ENCODE measurements around the gene TIFAB. TPM values are rescaled to one million over a fixed set of nuclear protein-coding genes. Genes with fewer than 3 reads are reported as not detected.

The TIFAB gene
- total and polyA plus RNA-seq, 2 experiments from 2014 or later = not detected

DNA sequence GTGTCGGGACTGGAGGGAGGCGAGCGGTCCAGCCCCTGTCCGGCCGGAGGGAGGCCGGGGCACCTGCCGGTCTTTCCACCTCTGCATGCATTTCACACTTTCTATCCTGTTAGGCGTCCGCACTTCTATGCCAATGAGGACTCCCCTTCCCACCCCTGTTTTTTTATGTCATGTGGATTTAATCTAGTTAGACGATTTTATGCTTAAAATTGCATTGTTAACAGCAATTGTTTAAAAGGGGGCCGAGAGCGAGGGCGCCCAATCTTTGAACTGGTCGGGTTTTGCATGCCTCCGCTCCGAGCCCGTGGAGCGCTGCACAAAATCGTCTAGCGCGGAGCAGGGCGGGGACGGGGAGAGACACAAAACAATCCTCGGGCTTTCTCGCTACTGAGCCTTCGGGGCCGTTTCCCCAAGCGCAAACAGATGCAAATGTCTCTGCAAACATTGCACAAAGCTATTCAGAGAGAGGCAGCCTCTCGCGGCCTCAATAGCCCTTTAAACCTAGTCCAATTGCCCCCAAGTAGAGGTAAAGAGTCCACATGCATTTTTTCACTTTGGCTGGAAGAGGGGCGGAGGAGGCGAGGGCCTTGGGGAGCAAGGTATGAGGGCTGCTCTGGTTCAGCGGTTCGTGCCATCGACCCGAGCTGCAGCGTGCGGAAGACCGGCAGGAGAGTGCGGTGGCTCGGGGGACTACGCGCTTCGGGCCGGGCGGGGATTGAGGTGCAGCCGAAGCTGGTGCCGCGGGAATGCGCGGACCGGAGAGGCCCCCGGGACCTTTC, 37.5 kb upstream of the TIFAB start:
- H3K27me3 Mint-ChIP-seq (ENCODE audit: insufficient read depth, low read depth, poor library complexity) = peaks cover 99% of the 10 kb centered on the region
- ATAC-seq = peak; percentile 22
- H3K27me3 ChIP-seq (ENCODE audit: insufficient read depth) = peaks cover 100% of the 10 kb centered on the region

DNA sequence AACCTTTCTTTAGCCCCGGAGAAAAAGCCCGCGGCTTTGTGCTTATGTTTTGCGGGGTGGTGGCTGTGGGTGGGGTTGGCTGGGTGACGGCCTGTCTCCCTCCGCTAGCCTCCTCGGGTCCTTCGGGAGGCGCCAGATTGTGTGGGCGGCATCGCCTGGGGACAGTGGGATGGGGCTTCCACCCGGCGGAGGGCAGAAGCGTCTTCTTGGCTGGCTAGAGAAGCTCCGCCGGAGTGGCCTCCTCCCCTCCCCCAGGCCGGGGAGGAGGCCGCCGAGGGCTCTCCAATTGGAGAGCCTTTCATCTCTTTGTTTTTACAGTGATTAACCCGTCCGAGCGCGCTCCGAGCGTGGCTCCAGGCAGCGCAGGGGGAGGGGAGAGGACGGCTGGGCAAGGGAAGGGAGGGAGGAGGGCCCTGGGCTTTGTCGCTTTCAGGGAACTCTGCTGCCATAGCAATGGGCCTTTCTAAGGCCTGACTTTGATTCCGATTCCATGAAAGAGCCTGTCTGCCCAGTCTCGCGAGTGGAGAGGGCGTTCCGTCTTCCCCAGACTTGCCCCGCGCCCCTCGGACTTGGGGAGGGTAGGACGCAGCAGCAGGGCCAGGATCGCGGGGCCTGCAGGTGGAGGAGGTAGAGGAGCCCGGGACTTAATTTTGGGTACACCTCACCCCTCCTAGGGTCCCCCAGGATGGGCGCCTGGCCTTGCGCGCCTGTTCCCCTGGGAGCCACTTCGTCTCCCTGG, 36.7 kb upstream of the TIFAB start:
- Histone ChIP-seq H3F3A (replicated peaks; ENCODE audit: low read depth) (peaks cover 13% of the 10 kb centered on the region; the same call in 1 of the 2 replicates), H3K27me3 (ENCODE audit: insufficient read depth) (peaks cover 100% of the 10 kb centered on the region), H3K4me1 (ENCODE audit: insufficient read depth) (peaks cover 58% of the 10 kb centered on the region), H2AFZ (no peak overlapping the region), H3K27ac (ENCODE audit: low read depth) (no peak overlapping the region), H3K79me2 (replicated peaks; ENCODE audit: insufficient read depth) (no peaks in the 10 kb centered on the region), H4K20me1 (replicated peaks; ENCODE audit: insufficient read depth) (peaks cover 30% of the 10 kb centered on the region), H3K9me2 (ENCODE audit: insufficient read depth) (no peaks in the 10 kb centered on the region), H3K36me3 (ENCODE audit: insufficient read depth) (no peaks in the 10 kb centered on the region), H3K4me2 (peak overlapping the region; percentile 85), H3K4me3 (peak overlapping the region; percentile 57)
- Mint-ChIP-seq H3K9me3 (peaks cover 5% of the 10 kb centered on the region; the same call in 2 of the 3 replicates), H3K36me3 (ENCODE audit: low read depth) (no peaks in the 10 kb centered on the region), H3K4me1 (peaks cover 46% of the 10 kb centered on the region), H3K4me3 (peak overlapping the region; percentile 71), H3K27me3 (ENCODE audit: insufficient read depth, low read depth, poor library complexity) (peaks cover 98% of the 10 kb centered on the region), H3K27ac (no peak overlapping the region)
- peak; percentile 50 for ATAC-seq
- DNase-seq (ENCODE audit: low spot score) = peak; percentile 94
- TF ChIP-seq STAT1 (IDR thresholded peaks at IDR 0.05; ENCODE audit: unreplicated experiment) (no peak), EZH2 (IDR thresholded peaks at IDR 0.05; ENCODE audit: low read depth, unreplicated experiment) (peak; percentile 84), CREB1 (CRISPR knock-in tag; IDR thresholded peaks at IDR 0.05; ENCODE audit: low read depth) (peak; percentile 30; the same call in 1 of the 2 replicates), NANOG (IDR thresholded peaks at IDR 0.05; ENCODE audit: borderline replicate concordance) (peak; percentile 51), POLR2AphosphoS5 (IDR thresholded peaks at IDR 0.05; ENCODE audit: low read depth) (no peak), JUNB (IDR thresholded peaks at IDR 0.05; ENCODE audit: unreplicated experiment) (no peak), EZH2phosphoT487 (IDR thresholded peaks at IDR 0.05; ENCODE audit: unreplicated experiment) (peak; percentile 55), ZNF114 (CRISPR knock-in tag; IDR thresholded peaks at IDR 0.05) (no peak), ZNF331 (CRISPR knock-in tag; IDR thresholded peaks at IDR 0.05; ENCODE audit: low read depth) (no peak)
- TF ChIP-seq, protein P1, sequence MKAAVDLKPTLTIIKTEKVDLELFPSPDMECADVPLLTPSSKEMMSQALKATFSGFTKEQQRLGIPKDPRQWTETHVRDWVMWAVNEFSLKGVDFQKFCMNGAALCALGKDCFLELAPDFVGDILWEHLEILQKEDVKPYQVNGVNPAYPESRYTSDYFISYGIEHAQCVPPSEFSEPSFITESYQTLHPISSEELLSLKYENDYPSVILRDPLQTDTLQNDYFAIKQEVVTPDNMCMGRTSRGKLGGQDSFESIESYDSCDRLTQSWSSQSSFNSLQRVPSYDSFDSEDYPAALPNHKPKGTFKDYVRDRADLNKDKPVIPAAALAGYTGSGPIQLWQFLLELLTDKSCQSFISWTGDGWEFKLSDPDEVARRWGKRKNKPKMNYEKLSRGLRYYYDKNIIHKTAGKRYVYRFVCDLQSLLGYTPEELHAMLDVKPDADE (IDR thresholded peaks at IDR 0.05) = no peak
- TF ChIP-seq, protein P2, sequence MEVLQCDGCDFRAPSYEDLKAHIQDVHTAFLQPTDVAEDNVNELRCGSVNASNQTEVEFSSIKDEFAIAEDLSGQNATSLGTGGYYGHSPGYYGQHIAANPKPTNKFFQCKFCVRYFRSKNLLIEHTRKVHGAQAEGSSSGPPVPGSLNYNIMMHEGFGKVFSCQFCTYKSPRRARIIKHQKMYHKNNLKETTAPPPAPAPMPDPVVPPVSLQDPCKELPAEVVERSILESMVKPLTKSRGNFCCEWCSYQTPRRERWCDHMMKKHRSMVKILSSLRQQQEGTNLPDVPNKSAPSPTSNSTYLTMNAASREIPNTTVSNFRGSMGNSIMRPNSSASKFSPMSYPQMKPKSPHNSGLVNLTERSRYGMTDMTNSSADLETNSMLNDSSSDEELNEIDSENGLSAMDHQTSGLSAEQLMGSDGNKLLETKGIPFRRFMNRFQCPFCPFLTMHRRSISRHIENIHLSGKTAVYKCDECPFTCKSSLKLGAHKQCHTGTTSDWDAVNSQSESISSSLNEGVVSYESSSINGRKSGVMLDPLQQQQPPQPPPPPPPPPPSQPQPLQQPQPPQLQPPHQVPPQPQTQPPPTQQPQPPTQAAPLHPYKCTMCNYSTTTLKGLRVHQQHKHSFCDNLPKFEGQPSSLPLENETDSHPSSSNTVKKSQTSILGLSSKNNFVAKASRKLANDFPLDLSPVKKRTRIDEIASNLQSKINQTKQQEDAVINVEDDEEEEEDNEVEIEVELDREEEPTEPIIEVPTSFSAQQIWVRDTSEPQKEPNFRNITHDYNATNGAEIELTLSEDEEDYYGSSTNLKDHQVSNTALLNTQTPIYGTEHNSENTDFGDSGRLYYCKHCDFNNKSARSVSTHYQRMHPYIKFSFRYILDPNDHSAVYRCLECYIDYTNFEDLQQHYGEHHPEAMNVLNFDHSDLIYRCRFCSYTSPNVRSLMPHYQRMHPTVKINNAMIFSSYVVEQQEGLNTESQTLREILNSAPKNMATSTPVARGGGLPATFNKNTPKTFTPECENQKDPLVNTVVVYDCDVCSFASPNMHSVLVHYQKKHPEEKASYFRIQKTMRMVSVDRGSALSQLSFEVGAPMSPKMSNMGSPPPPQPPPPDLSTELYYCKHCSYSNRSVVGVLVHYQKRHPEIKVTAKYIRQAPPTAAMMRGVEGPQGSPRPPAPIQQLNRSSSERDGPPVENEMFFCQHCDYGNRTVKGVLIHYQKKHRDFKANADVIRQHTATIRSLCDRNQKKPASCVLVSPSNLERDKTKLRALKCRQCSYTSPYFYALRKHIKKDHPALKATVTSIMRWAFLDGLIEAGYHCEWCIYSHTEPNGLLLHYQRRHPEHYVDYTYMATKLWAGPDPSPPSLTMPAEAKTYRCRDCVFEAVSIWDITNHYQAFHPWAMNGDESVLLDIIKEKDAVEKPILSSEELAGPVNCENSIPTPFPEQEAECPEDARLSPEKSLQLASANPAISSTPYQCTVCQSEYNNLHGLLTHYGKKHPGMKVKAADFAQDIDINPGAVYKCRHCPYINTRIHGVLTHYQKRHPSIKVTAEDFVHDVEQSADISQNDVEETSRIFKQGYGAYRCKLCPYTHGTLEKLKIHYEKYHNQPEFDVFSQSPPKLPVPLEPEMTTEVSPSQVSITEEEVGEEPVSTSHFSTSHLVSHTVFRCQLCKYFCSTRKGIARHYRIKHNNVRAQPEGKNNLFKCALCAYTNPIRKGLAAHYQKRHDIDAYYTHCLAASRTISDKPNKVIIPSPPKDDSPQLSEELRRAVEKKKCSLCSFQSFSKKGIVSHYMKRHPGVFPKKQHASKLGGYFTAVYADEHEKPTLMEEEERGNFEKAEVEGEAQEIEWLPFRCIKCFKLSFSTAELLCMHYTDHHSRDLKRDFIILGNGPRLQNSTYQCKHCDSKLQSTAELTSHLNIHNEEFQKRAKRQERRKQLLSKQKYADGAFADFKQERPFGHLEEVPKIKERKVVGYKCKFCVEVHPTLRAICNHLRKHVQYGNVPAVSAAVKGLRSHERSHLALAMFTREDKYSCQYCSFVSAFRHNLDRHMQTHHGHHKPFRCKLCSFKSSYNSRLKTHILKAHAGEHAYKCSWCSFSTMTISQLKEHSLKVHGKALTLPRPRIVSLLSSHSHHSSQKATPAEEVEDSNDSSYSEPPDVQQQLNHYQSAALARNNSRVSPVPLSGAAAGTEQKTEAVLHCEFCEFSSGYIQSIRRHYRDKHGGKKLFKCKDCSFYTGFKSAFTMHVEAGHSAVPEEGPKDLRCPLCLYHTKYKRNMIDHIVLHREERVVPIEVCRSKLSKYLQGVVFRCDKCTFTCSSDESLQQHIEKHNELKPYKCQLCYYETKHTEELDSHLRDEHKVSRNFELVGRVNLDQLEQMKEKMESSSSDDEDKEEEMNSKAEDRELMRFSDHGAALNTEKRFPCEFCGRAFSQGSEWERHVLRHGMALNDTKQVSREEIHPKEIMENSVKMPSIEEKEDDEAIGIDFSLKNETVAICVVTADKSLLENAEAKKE (CRISPR knock-in tag; IDR thresholded peaks at IDR 0.05) = no peak

More for the DNA sequence above, 37.5 kb upstream of the TIFAB start:
- Histone ChIP-seq H3K4me3 (peak overlapping the region; percentile 57), H4K20me1 (replicated peaks; ENCODE audit: insufficient read depth) (peaks cover 30% of the 10 kb centered on the region), H3K27ac (ENCODE audit: low read depth) (no peak overlapping the region), H3K79me2 (replicated peaks; ENCODE audit: insufficient read depth) (no peaks in the 10 kb centered on the region), H3K4me1 (ENCODE audit: insufficient read depth) (peaks cover 52% of the 10 kb centered on the region), H3K36me3 (ENCODE audit: insufficient read depth) (no peaks in the 10 kb centered on the region), H3F3A (replicated peaks; ENCODE audit: low read depth) (peaks cover 13% of the 10 kb centered on the region; the same call in 1 of the 2 replicates), H2AFZ (0 out of 2 replicates have a peak overlapping the region, but pooled peaks have one; percentile 74), H3K9me2 (ENCODE audit: insufficient read depth) (no peaks in the 10 kb centered on the region), H3K4me2 (peak overlapping the region; percentile 85)
- Mint-ChIP-seq H3K36me3 (ENCODE audit: low read depth) (no peaks in the 10 kb centered on the region), H3K4me3 (peak overlapping the region; percentile 71), H3K27ac (no peak overlapping the region), H3K4me1 (peaks cover 41% of the 10 kb centered on the region), H3K9me3 (peaks cover 5% of the 10 kb centered on the region; the same call in 2 of the 3 replicates)
- peak; percentile 62 for DNase-seq (ENCODE audit: low spot score)
- TF ChIP-seq EZH2 (IDR thresholded peaks at IDR 0.05; ENCODE audit: low read depth, unreplicated experiment) = peak; percentile 84
- TF ChIP-seq POLR2AphosphoS5 (IDR thresholded peaks at IDR 0.05; ENCODE audit: low read depth) = no peak
- no peak for TF ChIP-seq NANOG (IDR thresholded peaks at IDR 0.05; ENCODE audit: borderline replicate concordance)
- TF ChIP-seq ZNF331 (CRISPR knock-in tag; IDR thresholded peaks at IDR 0.05; ENCODE audit: low read depth) = no peak

Data from GM23338 (cell line).